Keratinocyte (primary cell): ENCODE results near the gene VPS13A. TPM values are rescaled to one million over a fixed set of nuclear protein-coding genes. Genes with fewer than 3 reads are reported as not detected.
A peak's percentile ranks its signal among the peaks of the same experiment; 100 is the strongest.

Source experiments
- DNase-seq: peaks from one replicate; pipeline ENCODE4 v3.0.0-alpha.2; 2011; ENCODE audit warnings: low read depth, missing footprints, low spot score
- FAIRE-seq: peaks from 2 replicates; lab custom pipeline; 2011; peaks lifted over from hg19 to GRCh38; lab: Jason Lieb, UNC
- H2AFZ ChIP-seq: 2 replicates; pipeline ENCODE4 v1.6.0; 2012; ENCODE audit warnings: low read length, control low read depth, inconsistent platforms; ENCODE audit not compliant: control insufficient read depth
- H3K27ac ChIP-seq: 2 replicates; pipeline ENCODE4 v1.5.1; 2011; ENCODE audit warnings: low read length; ENCODE audit not compliant: control insufficient read depth, insufficient read depth
- H3K27me3 ChIP-seq: 3 replicates; pipeline ENCODE4 v1.6.0; 2011; ENCODE audit warnings: low read length; ENCODE audit not compliant: control insufficient read depth, insufficient read depth; ENCODE audit errors: extremely low read depth
- H3K36me3 ChIP-seq, 2 experiments: 2 replicates in 1 of 2; 3 replicates in 1 of 2; pipeline ENCODE4 v1.5.1; 2011; ENCODE audit warnings: low read length in 2 of 2, mild to moderate bottlenecking in 1 of 2; ENCODE audit not compliant: control insufficient read depth in 2 of 2, insufficient read depth in 2 of 2; ENCODE audit errors: extremely low read depth in 1 of 2
- H3K4me1 ChIP-seq: 3 replicates; pipeline ENCODE4 v1.5.1; 2011; ENCODE audit warnings: low read length; ENCODE audit not compliant: control insufficient read depth, insufficient read depth; ENCODE audit errors: extremely low read depth
- H3K4me2 ChIP-seq: 3 replicates; pipeline ENCODE4 v1.6.0; 2011; ENCODE audit warnings: low read depth, low read length; ENCODE audit not compliant: control insufficient read depth, insufficient read depth; ENCODE audit errors: extremely low read depth
- H3K4me3 ChIP-seq, 3 experiments: fragments of 200-600 bp in 1 of 3; sonication (generic) in 1 of 3; 2 replicates in 2 of 3; 3 replicates in 1 of 3; pipeline ENCODE4 v1.5.1; 2011 to 2016; ENCODE audit warnings: low read length in 3 of 3, mild to moderate bottlenecking in 3 of 3, control low read depth in 2 of 3, inconsistent platforms in 1 of 3, low read depth in 1 of 3, mixed read lengths in 1 of 3, mixed run types in 1 of 3, moderate library complexity in 1 of 3; ENCODE audit not compliant: control insufficient read depth in 2 of 3, insufficient read depth in 2 of 3; ENCODE audit errors: extremely low read depth in 1 of 3
- H3K79me2 ChIP-seq: 2 replicates; pipeline ENCODE4 v1.6.0; 2012; ENCODE audit warnings: low read length; ENCODE audit not compliant: control insufficient read depth, insufficient read depth
- H3K9ac ChIP-seq: 3 replicates; pipeline ENCODE4 v1.6.0; 2011; ENCODE audit warnings: low read length; ENCODE audit not compliant: control insufficient read depth, insufficient read depth; ENCODE audit errors: extremely low read depth
- H3K9me1 ChIP-seq: 3 replicates; pipeline ENCODE4 v1.6.0; 2011; ENCODE audit warnings: low read length; ENCODE audit not compliant: control insufficient read depth, insufficient read depth; ENCODE audit errors: extremely low read depth
- H3K9me3 ChIP-seq: 2 replicates; pipeline ENCODE4 v1.5.1; 2012; ENCODE audit warnings: low read depth, low read length; ENCODE audit not compliant: control insufficient read depth
- H4K20me1 ChIP-seq: 3 replicates; pipeline ENCODE4 v1.6.0; 2011; ENCODE audit warnings: low read length; ENCODE audit not compliant: control insufficient read depth, insufficient read depth; ENCODE audit errors: extremely low read depth
- EZH2 ChIP-seq: IDR thresholded peaks from one replicate; pipeline ENCODE4 v1.6.1; 2012; ENCODE audit warnings: inconsistent platforms, mild to moderate bottlenecking, low read length, moderate library complexity
- dilution Hi-C: fragments of 300-500 bp; cut with MboI; formaldehyde crosslinking; loops from one replicate; pipeline ENCODE4 v1.7.0; 2020; ENCODE audit warnings: low sequenced_read_pairs; ENCODE audit not compliant: extremely low pct_ligation_motif_present
- polyA plus RNA-seq, 5 experiments: library from polyadenylated mRNA; depleted of rRNA in 3 of 5; stranded (reverse) in 3 of 5; stranded (forward) in 1 of 5; unstranded in 1 of 5; fragments of >200 nt; gene quantifications; 1 replicate in 1 of 5; 2 replicates in 3 of 5; 3 replicates in 1 of 5; pipeline versions ENCODE4 v1.2.1 to v1.2.3, GENCODE V29; 2011 to 2012; ENCODE audit warnings: missing spikeins in 2 of 5, low read depth in 1 of 5, low replicate concordance in 1 of 5
- TF ChIP-seq, protein P1 (sequence below), 3 experiments: IDR thresholded peaks in 1 of 3; conservative IDR thresholded peaks in 1 of 3; optimal IDR thresholded peaks in 1 of 3; 2 replicates in 2 of 3; 3 replicates in 1 of 3; pipeline versions ENCODE3 to v1.5.1; 2011; ENCODE audit warnings: low read length in 3 of 3, mild to moderate bottlenecking in 3 of 3, moderate library complexity in 2 of 3, control low read depth in 1 of 3, inconsistent platforms in 1 of 3; ENCODE audit not compliant: insufficient read depth in 2 of 3; ENCODE audit errors: extremely low read depth in 1 of 3

The VPS13A gene
- polyA plus RNA-seq, 1 donor (not counting 4 experiments of a cell fraction or from before 2014, with no cell fraction given) = 55.3 TPM

- FAIRE-seq = peak; percentile 90
- Histone ChIP-seq H3K9ac (no peak overlapping the region), H3K9me3 (no peaks in the 10 kb centered on the region), H3K4me2 (no peak overlapping the region), H3K9me1 (no peaks in the 10 kb centered on the region), H4K20me1 (no peaks in the 10 kb centered on the region), H3K79me2 (no peaks in the 10 kb centered on the region), H3K4me1 (no peaks in the 10 kb centered on the region), H3K36me3 (no peaks in the 10 kb centered on the region), H3K27ac (no peak overlapping the region), H3K27me3 (peaks cover 2% of the 10 kb centered on the region), H3K4me3 (no peak overlapping the region), H2AFZ (no peak overlapping the region)
- dilution Hi-C loops = no loop called here
- TF ChIP-seq EZH2 = no peak
- TF ChIP-seq, protein P1, sequence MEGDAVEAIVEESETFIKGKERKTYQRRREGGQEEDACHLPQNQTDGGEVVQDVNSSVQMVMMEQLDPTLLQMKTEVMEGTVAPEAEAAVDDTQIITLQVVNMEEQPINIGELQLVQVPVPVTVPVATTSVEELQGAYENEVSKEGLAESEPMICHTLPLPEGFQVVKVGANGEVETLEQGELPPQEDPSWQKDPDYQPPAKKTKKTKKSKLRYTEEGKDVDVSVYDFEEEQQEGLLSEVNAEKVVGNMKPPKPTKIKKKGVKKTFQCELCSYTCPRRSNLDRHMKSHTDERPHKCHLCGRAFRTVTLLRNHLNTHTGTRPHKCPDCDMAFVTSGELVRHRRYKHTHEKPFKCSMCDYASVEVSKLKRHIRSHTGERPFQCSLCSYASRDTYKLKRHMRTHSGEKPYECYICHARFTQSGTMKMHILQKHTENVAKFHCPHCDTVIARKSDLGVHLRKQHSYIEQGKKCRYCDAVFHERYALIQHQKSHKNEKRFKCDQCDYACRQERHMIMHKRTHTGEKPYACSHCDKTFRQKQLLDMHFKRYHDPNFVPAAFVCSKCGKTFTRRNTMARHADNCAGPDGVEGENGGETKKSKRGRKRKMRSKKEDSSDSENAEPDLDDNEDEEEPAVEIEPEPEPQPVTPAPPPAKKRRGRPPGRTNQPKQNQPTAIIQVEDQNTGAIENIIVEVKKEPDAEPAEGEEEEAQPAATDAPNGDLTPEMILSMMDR (optimal IDR thresholded peaks at IDR 0.05 in 1 of 3, IDR thresholded peaks at IDR 0.05 in 1 of 3, conservative IDR thresholded peaks at IDR 0.05 in 1 of 3; ENCODE audit: extremely low read depth in 1 of 3, insufficient read depth in 2 of 3, low read length in 3 of 3) = peak; percentile 85 to 96 (median 86)
- DNase-seq = peak; percentile 40
These were observed 280.7 kb downstream of the VPS13A start for GRCh38 chr9:77457916-77458592.

GRCh38 chr9:77460938-77461337 is 283.6 kb downstream of the VPS13A start:
- Histone ChIP-seq H3K9me1 (no peaks in the 10 kb centered on the region), H4K20me1 (no peaks in the 10 kb centered on the region), H3K27ac (no peak overlapping the region), H3K9me3 (no peaks in the 10 kb centered on the region), H3K36me3 (no peaks in the 10 kb centered on the region), H3K9ac (no peak overlapping the region), H3K4me1 (no peaks in the 10 kb centered on the region), H3K4me2 (no peak overlapping the region), H3K27me3 (peaks cover 2% of the 10 kb centered on the region), H3K4me3 (no peak overlapping the region), H2AFZ (no peak overlapping the region), H3K79me2 (no peaks in the 10 kb centered on the region)
- dilution Hi-C loops = no loop called here
- FAIRE-seq (no peak), DNase-seq (no peak)
- no peak for TF ChIP-seq EZH2
- TF ChIP-seq, protein P1 (optimal IDR thresholded peaks at IDR 0.05 in 1 of 3, IDR thresholded peaks at IDR 0.05 in 1 of 3, conservative IDR thresholded peaks at IDR 0.05 in 1 of 3; ENCODE audit: extremely low read depth in 1 of 3, insufficient read depth in 2 of 3, low read length in 3 of 3) = no peak
